A673 (cell line): Measurements from ENCODE around the gene ANKK1.

Source experiments
- CTCF ChIP-seq: fragments of 300-800, 200-600 bp; sonication (generic); conservative IDR thresholded peaks from 2 replicates; pipeline ENCODE4 v1.5.1; 2017; ENCODE audit warnings: low read depth, mild to moderate bottlenecking, antibody characterized with exemption, low read length, moderate library complexity, mixed read lengths
- EZH2 ChIP-seq: fragments of 200-600 bp; sonication (generic); IDR thresholded peaks from 2 replicates; pipeline ENCODE4 v1.6.1; 2017; ENCODE audit warnings: borderline replicate concordance, low read depth, mild to moderate bottlenecking, mixed read lengths, antibody characterized with exemption, low read length; ENCODE audit not compliant: poor library complexity, severe bottlenecking

DNA sequence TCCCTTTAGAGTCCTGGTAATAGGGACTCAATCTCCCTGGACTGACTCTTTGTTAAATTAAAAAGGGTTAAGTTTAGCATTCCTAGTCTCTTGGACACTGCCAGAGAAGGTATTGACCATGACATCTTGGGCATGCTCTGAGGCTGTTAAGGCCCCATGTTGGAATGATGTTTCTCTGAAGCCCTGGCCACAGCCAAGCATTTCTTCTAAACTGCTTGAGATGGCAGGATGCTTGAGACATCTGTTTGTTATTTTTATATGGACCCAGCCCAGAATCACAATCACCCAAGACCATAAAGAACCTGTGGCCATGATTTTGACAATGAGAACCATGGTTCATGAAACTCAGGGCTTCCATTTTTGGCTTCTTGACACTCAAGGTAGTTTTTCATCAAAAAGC, 5.5 kb upstream of the ANKK1 start:
- TF ChIP-seq EZH2: no peak
- TF ChIP-seq CTCF: no peak
